ENCODE results near the gene AMPD3. TPM values are rescaled to one million over a fixed set of nuclear protein-coding genes. Genes with fewer than 3 reads are reported as not detected.

Gene AMPD3
- total RNA-seq, 1 experiment from 2014 or later: 0.19 TPM

DNA sequence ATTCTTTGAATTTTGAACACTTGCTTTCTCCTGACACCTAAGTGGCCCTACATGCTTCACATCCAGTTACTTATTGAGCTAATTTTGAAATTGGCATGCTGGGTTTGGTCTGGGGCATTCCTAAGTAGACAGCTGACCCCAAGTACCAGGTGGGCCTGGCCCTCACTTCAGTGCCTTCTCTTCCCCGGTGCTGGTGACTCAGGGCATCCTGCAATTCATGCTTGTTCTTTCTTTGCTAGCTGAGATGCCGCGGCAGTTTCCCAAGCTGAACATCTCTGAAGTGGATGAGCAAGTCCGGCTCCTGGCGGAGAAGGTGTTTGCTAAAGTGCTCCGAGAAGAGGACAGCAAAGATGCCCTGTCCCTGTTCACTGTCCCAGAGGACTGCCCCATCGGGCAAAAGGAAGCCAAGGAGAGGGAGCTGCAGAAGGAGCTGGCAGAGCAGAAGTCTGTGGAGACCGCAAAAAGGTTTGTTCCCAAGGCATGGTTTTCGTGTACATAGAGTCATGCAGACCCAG is 6.3 kb downstream of the AMPD3 start:
- no peak for TF ChIP-seq EZH2 (IDR thresholded peaks at IDR 0.05; ENCODE audit: borderline replicate concordance, low read depth, low read length, poor library complexity, severe bottlenecking)
- TF ChIP-seq, protein P1, sequence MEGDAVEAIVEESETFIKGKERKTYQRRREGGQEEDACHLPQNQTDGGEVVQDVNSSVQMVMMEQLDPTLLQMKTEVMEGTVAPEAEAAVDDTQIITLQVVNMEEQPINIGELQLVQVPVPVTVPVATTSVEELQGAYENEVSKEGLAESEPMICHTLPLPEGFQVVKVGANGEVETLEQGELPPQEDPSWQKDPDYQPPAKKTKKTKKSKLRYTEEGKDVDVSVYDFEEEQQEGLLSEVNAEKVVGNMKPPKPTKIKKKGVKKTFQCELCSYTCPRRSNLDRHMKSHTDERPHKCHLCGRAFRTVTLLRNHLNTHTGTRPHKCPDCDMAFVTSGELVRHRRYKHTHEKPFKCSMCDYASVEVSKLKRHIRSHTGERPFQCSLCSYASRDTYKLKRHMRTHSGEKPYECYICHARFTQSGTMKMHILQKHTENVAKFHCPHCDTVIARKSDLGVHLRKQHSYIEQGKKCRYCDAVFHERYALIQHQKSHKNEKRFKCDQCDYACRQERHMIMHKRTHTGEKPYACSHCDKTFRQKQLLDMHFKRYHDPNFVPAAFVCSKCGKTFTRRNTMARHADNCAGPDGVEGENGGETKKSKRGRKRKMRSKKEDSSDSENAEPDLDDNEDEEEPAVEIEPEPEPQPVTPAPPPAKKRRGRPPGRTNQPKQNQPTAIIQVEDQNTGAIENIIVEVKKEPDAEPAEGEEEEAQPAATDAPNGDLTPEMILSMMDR (conservative IDR thresholded peaks at IDR 0.05; ENCODE audit: low read depth, low read length): no peak
- Histone ChIP-seq H3K4me3 (ENCODE audit: low read depth, low read length, poor library complexity, severe bottlenecking) (no peak overlapping the region), H3K9me3 (ENCODE audit: low read depth, low read length, poor library complexity, severe bottlenecking) (no peaks in the 10 kb centered on the region), H3K4me1 (ENCODE audit: insufficient read depth, low read length, poor library complexity, severe bottlenecking) (no peaks in the 10 kb centered on the region), H3K36me3 (ENCODE audit: insufficient read depth, low read length, poor library complexity, severe bottlenecking) (no peaks in the 10 kb centered on the region), H3K27me3 (replicated peaks; ENCODE audit: insufficient read depth, low read depth, low read length, poor library complexity) (no peaks in the 10 kb centered on the region), H3K27ac (ENCODE audit: low read depth, low read length, poor library complexity, severe bottlenecking) (no peak overlapping the region)
- DNase-seq (ENCODE audit: low spot score): no peak
- POLR2A ChIA-PET (ENCODE audit: low non-redundant PET): no interaction called here
- intact Hi-C loops (cut with micrococcal nuclease; ENCODE audit: unreplicated experiment): no loop called here
- CTCF ChIA-PET: no interaction called here
- BruUV-seq (replicated peaks): no TSS peak

DNA sequence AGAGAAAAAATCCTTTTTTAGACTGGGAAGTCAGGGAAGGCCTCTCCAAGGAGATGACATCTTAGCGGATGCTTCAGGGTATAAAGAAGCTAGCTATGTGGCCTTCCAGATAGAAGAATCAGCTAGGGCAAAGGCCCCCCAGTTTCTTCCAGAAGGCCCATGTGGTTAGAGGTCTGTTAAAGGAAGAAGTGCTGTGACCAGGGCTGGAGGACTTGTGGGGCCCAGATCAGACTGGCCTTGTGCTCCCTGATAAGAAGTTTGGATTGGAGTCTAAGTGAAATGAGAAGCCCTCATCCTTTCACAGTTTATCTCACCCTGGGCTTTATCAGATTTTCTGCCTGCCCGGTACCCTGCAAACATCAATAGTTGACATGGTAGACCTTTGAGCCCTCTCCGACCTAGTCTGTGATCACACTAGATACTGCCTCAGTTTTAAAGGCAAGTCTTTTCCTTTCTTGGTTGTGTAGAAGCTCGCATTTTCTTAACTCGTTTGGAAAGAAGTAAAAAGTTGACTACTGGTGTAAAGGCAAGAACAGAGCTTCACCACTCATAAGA is 7.8 kb downstream of the AMPD3 start:
- CTCF ChIA-PET: interaction anchor here (1.0 kb wide), 1 partner anchor 78 kb away, joined by 3 read pairs; the partner anchor contains the start of gene RNF141
- Histone ChIP-seq H3K36me3 (ENCODE audit: insufficient read depth, low read length, poor library complexity, severe bottlenecking) (no peaks in the 10 kb centered on the region), H3K9me3 (ENCODE audit: low read depth, low read length, poor library complexity, severe bottlenecking) (no peaks in the 10 kb centered on the region), H3K4me3 (ENCODE audit: low read depth, low read length, poor library complexity, severe bottlenecking) (no peak overlapping the region), H3K27ac (ENCODE audit: low read depth, low read length, poor library complexity, severe bottlenecking) (no peak overlapping the region), H3K4me1 (ENCODE audit: insufficient read depth, low read length, poor library complexity, severe bottlenecking) (no peaks in the 10 kb centered on the region), H3K27me3 (replicated peaks; ENCODE audit: insufficient read depth, low read depth, low read length, poor library complexity) (no peaks in the 10 kb centered on the region)
- POLR2A ChIA-PET (ENCODE audit: low non-redundant PET): no interaction called here
- BruUV-seq (replicated peaks): no TSS peak
- intact Hi-C loops (cut with micrococcal nuclease; ENCODE audit: unreplicated experiment): no loop called here
- no peak for TF ChIP-seq EZH2 (IDR thresholded peaks at IDR 0.05; ENCODE audit: borderline replicate concordance, low read depth, low read length, poor library complexity, severe bottlenecking)
- TF ChIP-seq, protein P1 (conservative IDR thresholded peaks at IDR 0.05; ENCODE audit: low read depth, low read length): no peak
- no peak for DNase-seq (ENCODE audit: low spot score)

DNA sequence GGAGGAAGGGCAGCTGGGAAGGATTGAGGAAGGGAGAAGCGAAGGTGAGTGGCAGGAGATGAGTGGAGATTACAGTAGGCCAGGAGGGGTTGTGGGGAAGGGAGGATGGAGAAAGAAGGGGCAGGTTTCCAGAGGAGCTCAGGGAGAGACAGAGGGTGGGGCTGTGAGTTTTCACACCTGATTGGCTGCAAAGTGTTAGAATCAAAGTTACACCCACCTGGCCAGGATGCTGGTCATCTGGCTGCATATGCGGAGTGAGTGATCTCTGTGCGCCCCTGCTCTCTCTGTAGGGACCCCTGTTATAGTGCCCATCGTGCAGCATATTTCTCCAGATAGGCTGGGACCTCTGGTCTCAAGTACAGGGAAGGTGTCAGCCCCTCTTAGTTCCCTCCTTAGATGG is 18.3 kb downstream of the AMPD3 start:
- Histone ChIP-seq H3K27ac (ENCODE audit: low read depth, low read length, poor library complexity, severe bottlenecking) (no peak overlapping the region), H3K4me3 (ENCODE audit: low read depth, low read length, poor library complexity, severe bottlenecking) (no peak overlapping the region), H3K27me3 (replicated peaks; ENCODE audit: insufficient read depth, low read depth, low read length, poor library complexity) (no peaks in the 10 kb centered on the region), H3K9me3 (ENCODE audit: low read depth, low read length, poor library complexity, severe bottlenecking) (no peaks in the 10 kb centered on the region), H3K4me1 (ENCODE audit: insufficient read depth, low read length, poor library complexity, severe bottlenecking) (no peaks in the 10 kb centered on the region), H3K36me3 (ENCODE audit: insufficient read depth, low read length, poor library complexity, severe bottlenecking) (no peaks in the 10 kb centered on the region)
- ChIA-PET POLR2A (ENCODE audit: low non-redundant PET) (no interaction called here), CTCF (no interaction called here)
- no peak for DNase-seq (ENCODE audit: low spot score)
- no peak for TF ChIP-seq EZH2 (IDR thresholded peaks at IDR 0.05; ENCODE audit: borderline replicate concordance, low read depth, low read length, poor library complexity, severe bottlenecking)
- TF ChIP-seq, protein P1 (conservative IDR thresholded peaks at IDR 0.05; ENCODE audit: low read depth, low read length): no peak
- no TSS peak for BruUV-seq (replicated peaks)
- intact Hi-C loops (cut with micrococcal nuclease; ENCODE audit: unreplicated experiment): no loop called here
